Testis (tissue), 2 donors: ENCODE results near the gene KMT5B.

Experiments
- POLR2A ChIP-seq: fragments of 450-650 bp; IDR thresholded peaks from one replicate; pipeline ENCODE4 v1.6.1; 2017; ENCODE audit warnings: antibody characterized with exemption, mild to moderate bottlenecking, moderate library complexity
- TF ChIP-seq, protein P1 (sequence below), 3 experiments: fragments of 450-650 bp in 2 of 3; fragments of 200-600 bp in 1 of 3; sonication (generic) in 1 of 3; IDR thresholded peaks; one replicate each; pipeline ENCODE4 v1.5.1; 2016 to 2019; ENCODE audit warnings: antibody characterized with exemption in 3 of 3, mild to moderate bottlenecking in 2 of 3, moderate library complexity in 1 of 3

DNA sequence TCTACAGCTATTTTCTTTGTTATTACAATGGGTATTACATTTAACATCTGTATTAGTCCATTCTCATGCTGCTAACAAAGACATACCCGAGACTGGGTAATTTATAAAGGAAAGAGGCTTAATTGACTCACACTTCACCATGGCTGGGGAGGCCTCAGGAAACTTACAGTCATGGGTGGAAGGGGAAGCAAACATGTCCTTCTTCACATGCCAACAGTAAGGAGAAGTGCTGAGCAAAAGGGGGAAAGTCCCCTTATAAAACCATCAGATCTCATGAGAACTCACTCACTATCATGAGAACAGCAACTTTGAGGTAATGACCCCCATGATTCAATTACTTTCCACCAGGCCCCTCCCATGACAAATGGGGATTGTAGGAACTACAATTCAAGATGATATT is 16.5 kb upstream of the KMT5B start:
- TF ChIP-seq, protein P1, sequence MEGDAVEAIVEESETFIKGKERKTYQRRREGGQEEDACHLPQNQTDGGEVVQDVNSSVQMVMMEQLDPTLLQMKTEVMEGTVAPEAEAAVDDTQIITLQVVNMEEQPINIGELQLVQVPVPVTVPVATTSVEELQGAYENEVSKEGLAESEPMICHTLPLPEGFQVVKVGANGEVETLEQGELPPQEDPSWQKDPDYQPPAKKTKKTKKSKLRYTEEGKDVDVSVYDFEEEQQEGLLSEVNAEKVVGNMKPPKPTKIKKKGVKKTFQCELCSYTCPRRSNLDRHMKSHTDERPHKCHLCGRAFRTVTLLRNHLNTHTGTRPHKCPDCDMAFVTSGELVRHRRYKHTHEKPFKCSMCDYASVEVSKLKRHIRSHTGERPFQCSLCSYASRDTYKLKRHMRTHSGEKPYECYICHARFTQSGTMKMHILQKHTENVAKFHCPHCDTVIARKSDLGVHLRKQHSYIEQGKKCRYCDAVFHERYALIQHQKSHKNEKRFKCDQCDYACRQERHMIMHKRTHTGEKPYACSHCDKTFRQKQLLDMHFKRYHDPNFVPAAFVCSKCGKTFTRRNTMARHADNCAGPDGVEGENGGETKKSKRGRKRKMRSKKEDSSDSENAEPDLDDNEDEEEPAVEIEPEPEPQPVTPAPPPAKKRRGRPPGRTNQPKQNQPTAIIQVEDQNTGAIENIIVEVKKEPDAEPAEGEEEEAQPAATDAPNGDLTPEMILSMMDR (IDR thresholded peaks at IDR 0.05): no peak
- no peak for TF ChIP-seq POLR2A
